GM12875 (cell line): ENCODE results near the gene MAPK8IP2.

Experiments used
- H3K4me3 ChIP-seq: one replicate; pipeline ENCODE4 v1.5.1; 2011; ENCODE audit warnings: low read depth, low read length, control low read depth
- TF ChIP-seq, protein P1 (sequence below): IDR thresholded peaks from 2 replicates; pipeline ENCODE4 v1.5.1; 2011; ENCODE audit warnings: low read depth, mild to moderate bottlenecking, control low read depth, inconsistent platforms, low read length, moderate library complexity, borderline replicate concordance; ENCODE audit not compliant: insufficient read depth

The MAPK8IP2 gene

DNA sequence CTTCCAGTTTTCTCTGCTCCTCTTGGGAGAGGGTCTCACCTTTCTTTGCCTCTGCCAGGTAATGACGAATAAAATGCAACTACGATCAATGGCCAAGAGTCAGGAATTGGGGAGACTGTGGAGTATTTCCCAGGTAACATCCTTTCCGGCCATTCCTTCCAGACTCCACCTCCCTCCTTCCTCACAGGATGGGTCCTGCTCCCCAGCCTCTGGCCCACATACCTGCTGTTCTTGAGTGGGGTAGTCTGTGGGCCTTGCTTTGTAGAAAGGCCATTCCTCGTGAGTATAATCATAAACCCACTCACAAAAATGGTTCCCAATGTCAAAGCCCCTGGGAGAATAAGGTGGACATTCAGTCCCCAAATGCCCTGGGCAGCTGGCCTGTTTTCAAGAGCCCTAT, 20.8 kb upstream of the MAPK8IP2 start:
- TF ChIP-seq, protein P1, sequence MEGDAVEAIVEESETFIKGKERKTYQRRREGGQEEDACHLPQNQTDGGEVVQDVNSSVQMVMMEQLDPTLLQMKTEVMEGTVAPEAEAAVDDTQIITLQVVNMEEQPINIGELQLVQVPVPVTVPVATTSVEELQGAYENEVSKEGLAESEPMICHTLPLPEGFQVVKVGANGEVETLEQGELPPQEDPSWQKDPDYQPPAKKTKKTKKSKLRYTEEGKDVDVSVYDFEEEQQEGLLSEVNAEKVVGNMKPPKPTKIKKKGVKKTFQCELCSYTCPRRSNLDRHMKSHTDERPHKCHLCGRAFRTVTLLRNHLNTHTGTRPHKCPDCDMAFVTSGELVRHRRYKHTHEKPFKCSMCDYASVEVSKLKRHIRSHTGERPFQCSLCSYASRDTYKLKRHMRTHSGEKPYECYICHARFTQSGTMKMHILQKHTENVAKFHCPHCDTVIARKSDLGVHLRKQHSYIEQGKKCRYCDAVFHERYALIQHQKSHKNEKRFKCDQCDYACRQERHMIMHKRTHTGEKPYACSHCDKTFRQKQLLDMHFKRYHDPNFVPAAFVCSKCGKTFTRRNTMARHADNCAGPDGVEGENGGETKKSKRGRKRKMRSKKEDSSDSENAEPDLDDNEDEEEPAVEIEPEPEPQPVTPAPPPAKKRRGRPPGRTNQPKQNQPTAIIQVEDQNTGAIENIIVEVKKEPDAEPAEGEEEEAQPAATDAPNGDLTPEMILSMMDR: no peak
- H3K4me3 ChIP-seq: no peak overlapping the region

GRCh38 chr22:50581031-50581949, 19.3 kb upstream of the MAPK8IP2 start:
- peak overlapping the region; percentile 95 for H3K4me3 ChIP-seq
- TF ChIP-seq, protein P1: no peak

DNA sequence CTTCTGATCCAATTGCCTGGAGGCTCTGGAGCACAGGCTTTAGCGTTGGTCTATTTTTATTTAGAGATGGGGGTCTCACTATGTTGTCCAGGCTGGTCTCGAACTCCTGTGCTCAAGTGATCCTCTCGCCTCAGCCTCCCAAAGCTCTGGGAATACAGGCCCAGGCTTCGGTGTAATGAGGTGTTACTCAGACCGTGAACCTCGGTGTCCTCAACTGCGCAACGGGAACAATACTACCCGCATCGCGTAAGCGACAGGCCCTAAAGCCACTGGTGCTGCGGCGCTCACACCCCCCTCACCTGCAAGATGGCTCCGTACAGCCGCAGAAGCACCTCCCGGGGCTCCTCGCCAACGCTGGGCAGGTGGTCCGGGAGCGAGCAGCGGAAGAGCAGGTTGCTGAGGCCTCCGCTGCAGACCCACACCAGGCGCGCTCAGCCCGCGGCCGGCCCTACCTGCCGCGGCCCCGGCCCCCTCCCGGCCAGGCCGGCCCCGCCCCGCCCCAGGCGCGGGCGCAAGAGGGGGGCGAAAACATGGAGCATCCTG, 18.6 kb upstream of the MAPK8IP2 start:
- H3K4me3 ChIP-seq: peak overlapping the region; percentile 95
- TF ChIP-seq, protein P1: no peak

- TF ChIP-seq, protein P1: no peak
- H3K4me3 ChIP-seq: peak within 1 kb of the TSS; percentile 95
These were observed 17.9 kb upstream of the MAPK8IP2 start, which contains the start of gene CHKB for GRCh38 chr22:50582493-50583293. TSS of gene CHKB (minus strand) at chr22:50582849. CDS start at chr22:50582781, 68 bp downstream.

- TF ChIP-seq, protein P1: no peak
- H3K4me3 ChIP-seq: peak overlapping the region; percentile 93
These were observed 17.2 kb upstream of the MAPK8IP2 start for GRCh38 chr22:50583294-50583861.

GRCh38 chr22:50584106-50585096, 16.2 kb upstream of the MAPK8IP2 start:
- no peak overlapping the region for H3K4me3 ChIP-seq
- TF ChIP-seq, protein P1: no peak
